HL-60 (cell line): ENCODE data around the gene AUP1.

ENCODE experiments used
- DNase-seq, 2 experiments: peaks; one replicate each; pipeline ENCODE4 v3.0.0-alpha.2; 2010 to 2020; ENCODE audit warnings: low read depth in 1 of 2, low spot score in 1 of 2
- H3K27ac ChIP-seq: fragments of 250-450 bp; sonication (Bioruptor Pico); replicated peaks from 2 replicates; pipeline ENCODE4 v1.5.1; 2020; ENCODE audit warnings: mild to moderate bottlenecking, moderate library complexity
- H3K27me3 ChIP-seq: fragments of 250-450 bp; sonication (Bioruptor Pico); 2 replicates; pipeline ENCODE4 v1.5.1; 2021; ENCODE audit warnings: mild to moderate bottlenecking, moderate library complexity; ENCODE audit not compliant: insufficient read depth, poor library complexity, severe bottlenecking
- H3K4me3 ChIP-seq: replicated peaks from 2 replicates; pipeline ENCODE4 v1.5.1; 2011; ENCODE audit warnings: mild to moderate bottlenecking, control low read depth, low read length; ENCODE audit not compliant: insufficient read depth
- CTCF ChIP-seq: IDR thresholded peaks from one replicate; pipeline ENCODE4 v1.5.1; 2011; ENCODE audit warnings: low read length, control low read depth, inconsistent platforms; ENCODE audit not compliant: insufficient read depth
- GABPA ChIP-seq: IDR thresholded peaks from 2 replicates; pipeline ENCODE4 v1.6.1; 2012; ENCODE audit warnings: low read depth
- POLR2AphosphoS5 ChIP-seq: IDR thresholded peaks from 2 replicates; pipeline ENCODE4 v1.6.1; 2012; ENCODE audit warnings: low read depth
- REST ChIP-seq: IDR thresholded peaks from 2 replicates; pipeline ENCODE4 v1.6.1; 2012; ENCODE audit warnings: low read depth; ENCODE audit not compliant: insufficient replicate concordance
- SPI1 ChIP-seq: IDR thresholded peaks from 2 replicates; pipeline ENCODE4 v1.6.1; 2012; ENCODE audit warnings: low read depth, mild to moderate bottlenecking, borderline replicate concordance

Gene AUP1

GRCh38 chr2:74540291-74540690 lies 10.8 kb upstream of the AUP1 start:
- no peak for TF ChIP-seq GABPA
- TF ChIP-seq CTCF = no peak
- no peak for TF ChIP-seq REST
- TF ChIP-seq SPI1 = no peak
- TF ChIP-seq POLR2AphosphoS5 = no peak
- no peaks in the 10 kb centered on the region for H3K27me3 ChIP-seq
- H3K4me3 ChIP-seq = no peak overlapping the region
- no peak overlapping the region for H3K27ac ChIP-seq
- no peak for DNase-seq

- Histone ChIP-seq H3K27ac (no peak overlapping the region), H3K4me3 (no peak overlapping the region), H3K27me3 (no peaks in the 10 kb centered on the region)
- DNase-seq = peak in 1 of 2 experiments; percentile 33
- TF ChIP-seq REST = no peak
These were observed 9.4 kb upstream of the AUP1 start for GRCh38 chr2:74538881-74539339.

GRCh38 chr2:74537140-74537539 lies 7.6 kb upstream of the AUP1 start:
- TF ChIP-seq SPI1 = no peak
- TF ChIP-seq GABPA = no peak
- TF ChIP-seq REST = no peak
- TF ChIP-seq POLR2AphosphoS5 = no peak
- no peak for TF ChIP-seq CTCF
- DNase-seq = no peak
- no peak overlapping the region for H3K4me3 ChIP-seq
- H3K27ac ChIP-seq = no peak overlapping the region
- no peaks in the 10 kb centered on the region for H3K27me3 ChIP-seq
